Smooth muscle cell (in vitro differentiated cells): ENCODE data around the gene AGAP2. TPM values are rescaled to one million over a fixed set of nuclear protein-coding genes. Genes with fewer than 3 reads are reported as not detected.
"Not testable (repeated sequence)": the region's sequence is repeated elsewhere in the genome, so short reads cannot be mapped to it uniquely, and the experiment has no call there.

ENCODE experiments used
- DNase-seq: peaks from one replicate; lab custom pipeline; 2025; ENCODE audit not compliant: unreplicated experiment; lab: John Stamatoyannopoulos, UW
- H2AFZ ChIP-seq: fragments of 200-600 bp; sonication (generic); 2 replicates; pipeline ENCODE4 v1.6.0; 2016; ENCODE audit warnings: antibody characterized with exemption, low read depth, mild to moderate bottlenecking
- H3F3A ChIP-seq: fragments of 200-600 bp; sonication (generic); 2 replicates; pipeline ENCODE4 v1.6.0; 2017; ENCODE audit warnings: antibody characterized with exemption, low read depth
- H3K27ac ChIP-seq: fragments of 200-600 bp; sonication (generic); 2 replicates; pipeline ENCODE4 v1.5.1; 2016; ENCODE audit warnings: low read depth, mild to moderate bottlenecking
- H3K27me3 ChIP-seq: fragments of 200-600 bp; sonication (generic); 2 replicates; pipeline ENCODE4 v1.6.1; 2016; ENCODE audit warnings: low read depth, mild to moderate bottlenecking
- H3K36me3 ChIP-seq: fragments of 200-600 bp; sonication (generic); 2 replicates; pipeline ENCODE4 v1.5.1; 2016; ENCODE audit warnings: low read depth
- H3K4me1 ChIP-seq: fragments of 200-600 bp; sonication (generic); 2 replicates; pipeline ENCODE4 v1.5.1; 2016; ENCODE audit warnings: low read depth
- H3K4me2 ChIP-seq: fragments of 200-600 bp; sonication (generic); 2 replicates; pipeline ENCODE4 v1.6.0; 2016; ENCODE audit warnings: mild to moderate bottlenecking
- H3K4me3 ChIP-seq: fragments of 200-600 bp; sonication (generic); 2 replicates; pipeline ENCODE4 v1.5.1; 2016; ENCODE audit warnings: mild to moderate bottlenecking
- H3K79me2 ChIP-seq: fragments of 200-600 bp; sonication (generic); 2 replicates; pipeline ENCODE4 v1.6.0; 2016; ENCODE audit warnings: low read depth, mild to moderate bottlenecking
- H3K9ac ChIP-seq: fragments of 200-600 bp; sonication (generic); 2 replicates; pipeline ENCODE4 v1.6.0; 2016; ENCODE audit warnings: low read depth
- H3K9me3 ChIP-seq: fragments of 200-600 bp; sonication (generic); replicated peaks from 2 replicates; pipeline ENCODE4 v1.5.1; 2016; ENCODE audit warnings: low read depth
- H4K20me1 ChIP-seq: fragments of 200-600 bp; sonication (generic); 2 replicates; pipeline ENCODE4 v1.6.0; 2016; ENCODE audit warnings: low read depth
- WGBS: methylation state at CpG from one replicate; pipeline ENCODE4 v1.1.7; 2016; ENCODE audit warnings: low lambda C conversion rate; 5-methylcytosine and 5-hydroxymethylcytosine counted together
- polyA plus RNA-seq: library from polyadenylated mRNA; unstranded; fragments of >200 nt; fragmentation: Nextera tagmentation; extraction: Ambion mirVana; gene quantifications from 2 replicates; pipeline ENCODE4 v1.2.1, GENCODE V29; 2016
- total RNA-seq: library from RNA; depleted of rRNA; stranded (reverse); fragments of >200 nt; gene quantifications from 2 replicates; pipeline ENCODE4 v1.2.3, GENCODE V29; 2014
- TF ChIP-seq, protein P1 (sequence below): fragments of 200-600 bp; sonication (generic); IDR thresholded peaks from 2 replicates; pipeline ENCODE4 v1.5.1; 2017; ENCODE audit warnings: borderline replicate concordance, mild to moderate bottlenecking, antibody characterized with exemption; ENCODE audit not compliant: insufficient read depth, poor library complexity, severe bottlenecking

The AGAP2 gene
- total and polyA plus RNA-seq, 2 experiments from 2014 or later, result not detected

DNA sequence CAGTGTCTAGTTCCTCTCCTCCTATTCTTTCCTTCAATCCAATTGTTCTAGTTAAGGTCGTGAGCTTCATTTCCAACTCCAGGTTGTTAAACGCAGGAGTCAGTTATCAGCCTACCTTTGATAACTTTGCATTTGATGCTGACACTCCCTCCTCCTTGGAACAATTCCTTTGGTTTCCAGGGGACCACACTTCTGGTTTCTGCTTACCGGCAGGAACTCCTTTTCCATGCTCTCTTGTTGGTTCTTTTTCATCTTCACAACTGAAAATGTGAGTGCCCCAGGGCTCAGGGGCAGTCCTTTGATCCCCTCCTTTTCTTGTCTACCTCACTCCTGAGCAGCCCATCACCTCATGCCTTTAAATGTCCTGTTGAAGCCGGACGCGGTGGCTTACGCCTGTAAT, 38.8 kb upstream of the AGAP2 start:
- Histone ChIP-seq H4K20me1 (no peaks in the 10 kb centered on the region), H3K79me2 (no peaks in the 10 kb centered on the region), H3K4me2 (no peak overlapping the region)

DNA sequence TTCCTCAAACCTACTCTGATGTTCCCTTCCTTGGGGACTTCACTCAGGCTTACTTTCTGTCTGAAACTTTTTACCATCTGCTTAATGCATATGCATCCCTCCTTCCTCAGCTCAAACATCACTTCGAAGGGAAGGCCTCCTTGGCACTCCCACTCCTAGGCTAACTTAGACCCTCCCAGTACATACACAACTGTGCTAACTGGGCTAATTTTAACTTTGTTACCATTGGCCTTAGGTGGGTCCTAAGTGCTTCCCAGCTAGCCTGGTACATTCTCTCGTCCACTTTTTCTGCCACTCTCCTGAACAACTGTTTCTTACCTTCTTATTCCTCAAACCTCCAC, 37.7 kb upstream of the AGAP2 start:
- H3K36me3 ChIP-seq, result no peaks in the 10 kb centered on the region
- H3K4me3 ChIP-seq, result no peak overlapping the region
- no peaks in the 10 kb centered on the region for H3K4me1 ChIP-seq
- H3F3A ChIP-seq, result no peaks in the 10 kb centered on the region
- no peak overlapping the region for H2AFZ ChIP-seq
- H3K9me3 ChIP-seq, result no peaks in the 10 kb centered on the region
- H3K4me2 ChIP-seq, result no peak overlapping the region
- H3K27ac ChIP-seq, result no peak overlapping the region
- 93% methylated on average over 2 of the region's 2 CpGs for WGBS
- TF ChIP-seq, protein P1, sequence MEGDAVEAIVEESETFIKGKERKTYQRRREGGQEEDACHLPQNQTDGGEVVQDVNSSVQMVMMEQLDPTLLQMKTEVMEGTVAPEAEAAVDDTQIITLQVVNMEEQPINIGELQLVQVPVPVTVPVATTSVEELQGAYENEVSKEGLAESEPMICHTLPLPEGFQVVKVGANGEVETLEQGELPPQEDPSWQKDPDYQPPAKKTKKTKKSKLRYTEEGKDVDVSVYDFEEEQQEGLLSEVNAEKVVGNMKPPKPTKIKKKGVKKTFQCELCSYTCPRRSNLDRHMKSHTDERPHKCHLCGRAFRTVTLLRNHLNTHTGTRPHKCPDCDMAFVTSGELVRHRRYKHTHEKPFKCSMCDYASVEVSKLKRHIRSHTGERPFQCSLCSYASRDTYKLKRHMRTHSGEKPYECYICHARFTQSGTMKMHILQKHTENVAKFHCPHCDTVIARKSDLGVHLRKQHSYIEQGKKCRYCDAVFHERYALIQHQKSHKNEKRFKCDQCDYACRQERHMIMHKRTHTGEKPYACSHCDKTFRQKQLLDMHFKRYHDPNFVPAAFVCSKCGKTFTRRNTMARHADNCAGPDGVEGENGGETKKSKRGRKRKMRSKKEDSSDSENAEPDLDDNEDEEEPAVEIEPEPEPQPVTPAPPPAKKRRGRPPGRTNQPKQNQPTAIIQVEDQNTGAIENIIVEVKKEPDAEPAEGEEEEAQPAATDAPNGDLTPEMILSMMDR, result no peak
- DNase-seq, result no peak
- H4K20me1 ChIP-seq, result no peaks in the 10 kb centered on the region
- H3K27me3 ChIP-seq, result no peaks in the 10 kb centered on the region
- H3K79me2 ChIP-seq, result no peaks in the 10 kb centered on the region
- H3K9ac ChIP-seq, result no peak overlapping the region

More for the DNA sequence above, 38.8 kb upstream of the AGAP2 start:
- H3F3A ChIP-seq, result no peaks in the 10 kb centered on the region
- H3K4me3 ChIP-seq, result no peak overlapping the region
- H3K9me3 ChIP-seq, result no peaks in the 10 kb centered on the region
- DNase-seq, result no peak
- H3K4me1 ChIP-seq, result no peaks in the 10 kb centered on the region
- no peak overlapping the region for H3K9ac ChIP-seq
- H3K27ac ChIP-seq, result no peak overlapping the region
- H3K36me3 ChIP-seq, result no peaks in the 10 kb centered on the region
- TF ChIP-seq, protein P1, result no peak
- no peak overlapping the region for H2AFZ ChIP-seq
- 95% methylated on average over 7 of the region's 7 CpGs for WGBS
- H3K27me3 ChIP-seq, result no peaks in the 10 kb centered on the region

DNA sequence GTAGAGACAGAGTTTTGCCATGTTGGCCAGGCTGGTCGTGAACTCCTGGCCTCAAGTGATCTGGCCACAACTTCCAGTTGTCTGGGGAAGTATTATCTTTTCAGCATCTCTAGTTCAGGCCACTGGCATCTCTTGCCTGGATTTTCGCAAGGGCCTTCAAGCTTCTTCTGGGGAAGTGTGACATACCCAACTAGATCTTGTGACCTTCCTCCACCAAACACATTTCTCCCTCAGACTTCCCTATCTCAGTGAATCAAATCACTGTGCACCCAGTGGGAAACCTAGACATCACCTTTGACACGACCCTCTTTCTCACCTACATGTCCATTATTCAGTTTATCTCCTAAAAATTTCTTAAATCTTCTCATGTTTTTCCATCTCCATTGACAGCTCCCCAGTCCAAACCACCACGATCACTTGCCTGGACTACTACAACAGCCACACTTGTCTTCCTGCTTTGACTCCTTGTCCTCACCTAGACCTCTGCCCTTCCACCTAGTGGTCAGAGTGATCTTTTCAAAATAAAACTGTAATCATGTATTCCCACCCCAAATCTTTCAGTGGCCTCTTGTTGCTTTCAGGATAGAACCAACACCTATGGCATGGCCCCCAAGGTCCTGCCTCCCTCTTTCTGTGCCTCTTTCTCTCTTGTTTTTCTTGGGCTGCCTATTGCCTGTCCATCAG, 37.2 kb upstream of the AGAP2 start:
- Histone ChIP-seq H3K36me3 (no peaks in the 10 kb centered on the region), H3K9ac (no peak overlapping the region), H3F3A (no peaks in the 10 kb centered on the region), H3K4me1 (no peaks in the 10 kb centered on the region), H3K27ac (no peak overlapping the region), H3K4me3 (no peak overlapping the region), H4K20me1 (no peaks in the 10 kb centered on the region), H3K9me3 (no peaks in the 10 kb centered on the region), H3K27me3 (no peaks in the 10 kb centered on the region), H3K79me2 (no peaks in the 10 kb centered on the region), H2AFZ (no peak overlapping the region), H3K4me2 (no peak overlapping the region)
- TF ChIP-seq, protein P1, result no peak
- no peak for DNase-seq
- 87% methylated on average over 4 of the region's 4 CpGs for WGBS

DNA sequence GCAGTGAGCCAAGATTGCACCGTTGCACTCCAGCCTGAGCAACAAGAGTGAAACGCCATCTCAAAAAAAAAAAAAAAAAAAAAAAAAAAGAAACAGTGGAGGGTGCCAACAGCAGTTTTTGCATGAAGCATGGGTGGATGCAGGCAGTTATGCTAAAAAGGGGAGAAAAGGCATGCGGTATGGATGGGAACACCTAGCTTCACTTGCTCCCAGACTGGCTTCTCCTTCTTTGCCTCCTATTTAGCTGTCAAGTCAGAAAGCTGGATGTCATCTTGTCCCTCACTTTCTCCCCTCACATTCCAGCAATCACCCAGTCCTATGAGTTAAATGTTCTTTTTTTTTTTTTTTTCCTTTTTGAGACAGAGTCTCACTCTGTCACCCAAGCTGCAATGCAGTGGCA, 36.5 kb upstream of the AGAP2 start:
- no peaks in the 10 kb centered on the region for H3K4me1 ChIP-seq
- DNase-seq, result no peak
- H3K79me2 ChIP-seq, result no peaks in the 10 kb centered on the region
- H3K9ac ChIP-seq, result no peak overlapping the region
- no peak overlapping the region for H3K27ac ChIP-seq
- H4K20me1 ChIP-seq, result no peaks in the 10 kb centered on the region
- TF ChIP-seq, protein P1, result no peak
- no peak overlapping the region for H2AFZ ChIP-seq
- no peaks in the 10 kb centered on the region for H3K9me3 ChIP-seq
- H3K36me3 ChIP-seq, result no peaks in the 10 kb centered on the region
- no peaks in the 10 kb centered on the region for H3K27me3 ChIP-seq
- H3F3A ChIP-seq, result no peaks in the 10 kb centered on the region
- H3K4me3 ChIP-seq, result no peak overlapping the region
- H3K4me2 ChIP-seq, result no peak overlapping the region
- 100% methylated on average over 2 of the region's 3 CpGs for WGBS

DNA sequence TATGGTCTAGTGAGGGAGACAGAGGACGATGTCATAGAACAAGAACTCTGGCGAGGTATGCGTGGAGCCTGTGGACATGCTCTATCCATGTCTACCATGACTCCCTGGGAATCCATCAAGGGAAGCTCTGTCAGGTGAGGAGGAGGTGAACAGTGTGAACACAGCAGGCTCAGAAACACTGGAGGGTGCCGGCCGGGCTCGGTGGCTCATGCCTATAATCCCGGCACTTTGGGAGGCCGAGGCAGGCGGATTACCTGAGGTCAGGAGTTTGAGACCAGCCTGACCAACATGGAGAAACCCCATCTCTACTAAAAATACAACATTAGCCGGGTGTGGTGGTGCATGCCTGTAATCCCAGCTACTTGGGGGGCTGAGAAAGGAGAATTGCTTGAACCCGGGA, 36.1 kb upstream of the AGAP2 start:
- not testable (repeated sequence) for H3K4me2 ChIP-seq, H3K9me3 ChIP-seq, H2AFZ ChIP-seq, H3K36me3 ChIP-seq, DNase-seq, H3K4me1 ChIP-seq, H4K20me1 ChIP-seq, H3K4me3 ChIP-seq, H3K27ac ChIP-seq, H3K9ac ChIP-seq, H3K27me3 ChIP-seq, H3K79me2 ChIP-seq, H3F3A ChIP-seq
- 97% methylated on average over 11 of the region's 11 CpGs for WGBS
